Fibroblast of gingiva (primary cell): ENCODE results near the gene RPL35.
"Not testable (repeated sequence)": the region's sequence is repeated elsewhere in the genome, so short reads cannot be mapped to it uniquely, and the experiment has no call there.

Source experiments
- DNase-seq: peaks from one replicate; pipeline ENCODE4 v3.0.0-alpha.2; 2011; ENCODE audit warnings: low read depth

Gene RPL35

DNA sequence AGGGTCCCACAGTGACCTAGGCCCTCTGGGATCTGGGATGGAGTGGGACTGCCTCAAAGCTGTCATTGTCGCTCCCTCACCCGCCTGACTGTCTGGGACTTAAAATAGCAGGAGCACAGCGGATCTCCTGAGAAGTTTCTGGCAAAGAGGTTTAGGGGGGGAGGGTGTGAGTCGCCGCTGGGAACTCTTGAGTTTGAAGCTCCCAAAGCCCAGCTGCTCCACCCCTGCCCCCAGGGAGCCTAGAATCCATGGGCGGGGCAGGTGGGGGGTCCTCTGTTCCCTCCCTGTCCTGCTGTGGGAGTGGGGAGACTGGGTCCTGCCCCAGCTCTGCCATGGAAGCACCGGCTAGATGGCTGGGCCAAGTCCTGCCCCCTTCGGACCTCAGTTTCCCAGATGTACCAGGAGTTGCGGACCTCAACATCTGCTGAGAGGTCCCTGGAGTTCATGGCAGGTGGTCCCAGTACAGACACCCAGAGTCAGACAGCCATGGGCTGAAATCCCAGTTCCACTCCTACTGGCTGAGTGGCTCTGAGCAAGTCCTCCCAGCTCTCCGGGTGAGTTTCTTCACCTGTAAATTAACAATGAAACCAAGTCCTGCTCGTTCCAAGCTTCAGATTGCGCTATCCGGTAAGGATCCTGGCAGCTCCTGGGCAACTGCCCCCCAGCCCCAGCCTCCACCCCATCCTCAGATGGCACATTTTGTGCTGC is 9.5 kb downstream of the RPL35 start:
- DNase-seq: no peak

DNA sequence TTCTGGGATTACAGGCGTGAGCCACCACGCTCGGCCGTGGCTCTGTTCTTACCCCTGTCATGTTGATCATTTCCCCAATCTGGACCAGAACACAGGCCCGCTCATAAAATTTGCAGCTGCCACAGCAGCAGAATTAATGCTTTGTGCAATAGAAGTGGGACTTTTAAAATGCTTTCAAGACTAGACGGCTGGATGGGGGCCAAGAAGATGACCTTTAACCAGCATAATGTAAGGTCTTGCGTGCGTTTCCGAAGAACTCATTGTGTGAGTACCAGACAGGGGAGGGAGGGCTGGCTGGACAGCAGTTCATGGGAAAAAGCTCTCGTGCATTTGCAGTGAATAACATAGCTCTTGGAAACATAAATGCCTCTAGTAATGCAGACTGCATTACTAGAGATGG is 12.0 kb downstream of the RPL35 start:
- DNase-seq: peak; percentile 50

DNA sequence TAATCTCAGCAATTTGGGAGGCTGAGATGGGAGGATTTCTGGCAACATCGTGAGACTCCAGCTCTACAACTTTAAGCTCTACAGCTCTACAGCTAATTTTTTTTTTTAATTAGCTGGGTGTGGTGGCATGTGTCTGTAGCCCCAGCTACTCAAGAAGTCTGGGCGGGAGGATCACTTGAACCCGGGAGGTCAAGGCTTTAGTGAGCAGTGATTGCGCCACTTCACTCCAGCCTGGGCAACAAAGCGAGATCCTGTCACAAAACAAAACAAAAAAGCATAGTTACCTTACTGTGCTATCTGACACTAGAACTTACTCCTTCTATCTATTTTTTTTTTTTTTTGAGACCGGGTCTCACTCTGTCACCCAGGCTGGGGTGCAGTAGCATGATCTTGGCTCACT is 14.8 kb downstream of the RPL35 start:
- no peak for DNase-seq

- not testable (repeated sequence) for DNase-seq
These were observed 15.3 kb downstream of the RPL35 start for GRCh38 chr9:124846467-124846866.

DNA sequence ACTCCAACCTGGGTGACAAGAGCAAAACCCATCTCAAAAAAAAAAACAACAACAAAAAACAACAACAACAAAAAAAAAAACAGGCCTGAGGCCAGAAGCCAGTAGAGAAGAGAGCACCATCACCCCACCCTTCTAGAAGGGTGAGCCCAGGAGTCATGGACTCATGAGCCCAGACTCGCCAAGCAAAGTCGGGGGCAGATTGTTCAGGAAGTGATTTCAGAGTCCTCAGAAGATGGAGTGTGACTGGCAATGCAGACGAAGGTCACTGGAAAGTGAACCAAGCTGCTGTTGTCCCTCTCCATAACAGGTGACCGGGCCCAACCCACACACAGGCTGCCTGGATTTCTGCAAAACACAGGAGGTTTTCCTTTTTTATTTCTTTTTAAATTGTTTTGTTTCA is 17.5 kb downstream of the RPL35 start:
- DNase-seq: no peak

- no peak for DNase-seq
These were observed 18.2 kb downstream of the RPL35 start for GRCh38 chr9:124843456-124844034.

DNA sequence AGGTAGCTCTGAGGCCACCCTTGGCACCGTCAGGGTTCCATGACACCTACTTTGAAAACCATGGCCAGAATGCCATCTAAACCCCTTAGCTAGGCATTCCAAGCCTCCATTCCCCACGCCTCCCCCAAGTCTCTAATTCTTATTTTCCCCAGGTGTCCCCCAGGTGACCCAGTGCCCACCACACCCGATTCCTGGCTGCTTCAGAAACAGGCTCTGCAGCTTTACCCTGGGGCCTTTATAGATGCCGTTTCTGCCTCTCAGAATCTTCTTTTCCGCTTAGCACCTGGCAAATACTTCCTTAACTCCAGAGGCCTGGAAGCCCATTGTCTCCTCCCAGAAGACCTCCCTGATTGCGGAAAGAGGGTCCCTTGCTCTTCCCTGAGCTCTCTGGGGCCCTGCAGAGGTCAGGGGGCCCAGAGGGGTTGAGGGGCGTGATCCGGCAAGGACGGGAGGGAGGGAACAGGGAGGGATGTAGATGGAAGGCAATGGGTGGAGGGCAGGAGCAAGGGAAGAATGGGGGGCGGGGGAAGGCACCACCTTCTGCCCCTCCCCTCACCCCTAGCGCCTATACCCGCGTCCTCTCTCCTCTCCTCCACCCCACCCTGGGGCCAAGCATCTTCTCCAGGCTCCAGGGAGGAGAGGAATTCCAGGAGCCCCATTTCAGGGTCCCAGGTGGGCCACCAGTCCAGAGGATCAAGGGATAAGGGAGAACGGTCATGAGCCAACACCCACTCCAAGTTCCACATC is 20.5 kb downstream of the RPL35 start:
- no peak for DNase-seq

GRCh38 chr9:124840300-124840833 is 21.4 kb downstream of the RPL35 start:
- DNase-seq: no peak

GRCh38 chr9:124839612-124840299 is 22.0 kb downstream of the RPL35 start:
- DNase-seq: no peak

DNA sequence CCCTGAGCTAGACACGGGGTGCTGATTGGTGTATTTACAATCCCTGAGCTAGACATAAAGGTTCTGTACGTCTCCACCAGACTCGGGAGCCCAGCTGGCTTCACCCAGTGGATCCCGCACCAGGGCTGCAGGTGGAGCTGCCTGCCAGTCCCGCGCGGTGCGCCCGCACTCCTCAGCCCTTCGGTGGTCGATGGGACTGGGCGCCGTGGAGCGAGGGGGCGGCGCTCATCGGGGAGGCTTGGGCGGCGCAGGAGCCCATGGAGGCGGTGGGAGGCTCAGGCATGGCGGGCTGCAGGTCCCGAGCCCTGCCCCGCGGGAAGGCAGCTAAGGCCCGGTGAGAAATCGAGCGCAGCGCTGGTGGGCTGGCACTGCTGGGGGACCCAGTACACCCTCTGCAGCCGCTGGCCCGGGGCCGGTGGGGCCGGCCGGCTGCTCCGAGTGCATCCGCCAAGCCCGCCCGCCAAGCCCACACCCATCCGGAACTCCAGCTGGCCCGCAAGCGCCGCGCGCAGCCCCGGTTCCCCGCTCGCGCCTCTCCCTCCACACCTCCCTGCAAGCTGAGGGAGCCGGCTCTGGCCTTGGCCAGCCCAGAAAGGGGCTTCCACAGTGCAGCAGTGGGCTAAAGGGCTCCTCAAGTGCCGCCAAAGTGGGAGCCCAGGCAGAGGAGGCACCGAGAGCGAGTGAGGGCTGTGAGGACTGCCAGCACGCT is 23.0 kb downstream of the RPL35 start:
- DNase-seq: not testable (repeated sequence)

GRCh38 chr9:124838132-124838531 is 23.6 kb downstream of the RPL35 start:
- DNase-seq: not testable (repeated sequence)

GRCh38 chr9:124835026-124835557 is 26.7 kb downstream of the RPL35 start:
- peak; percentile 36 for DNase-seq

DNA sequence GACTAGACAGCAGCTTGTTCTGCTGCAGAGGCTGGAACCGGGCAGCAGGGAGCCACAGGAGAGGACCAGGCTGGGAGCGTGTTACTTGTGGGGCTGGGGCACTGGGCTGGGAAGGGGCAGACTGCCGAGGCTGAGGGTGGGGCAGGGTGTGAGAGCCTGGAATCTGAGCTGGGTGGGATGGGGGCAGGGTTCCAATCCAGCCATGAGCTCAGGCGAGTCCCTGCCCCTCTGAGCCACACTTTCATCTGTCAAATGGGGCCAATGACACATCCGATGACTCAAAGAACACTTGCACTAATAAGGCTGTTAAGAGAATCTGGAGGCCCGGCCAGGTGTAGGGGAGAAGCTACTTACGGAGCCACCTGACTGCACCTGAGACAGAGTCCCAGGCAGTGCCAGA is 27.2 kb downstream of the RPL35 start:
- no peak for DNase-seq

GRCh38 chr9:124831642-124832364 is 30.0 kb downstream of the RPL35 start:
- DNase-seq: no peak

DNA sequence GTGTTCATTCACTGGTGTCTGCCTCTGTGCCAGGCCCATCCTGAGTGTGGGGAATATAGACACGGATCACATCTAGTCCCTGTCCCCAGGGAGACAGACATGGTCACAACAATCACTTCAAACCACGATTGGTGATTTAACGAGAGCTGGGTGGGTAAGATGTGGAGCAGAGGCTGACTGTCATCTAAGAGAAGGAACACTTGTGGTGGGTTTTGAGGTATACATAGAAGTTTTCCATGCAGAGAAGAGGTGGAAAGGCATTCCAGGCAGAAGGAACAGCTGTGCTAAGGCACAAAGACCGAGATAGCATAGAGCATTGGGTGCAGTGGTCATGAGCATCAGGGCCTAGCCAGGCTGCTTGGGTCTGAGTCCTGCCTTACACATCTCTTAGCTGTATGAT is 31.2 kb downstream of the RPL35 start:
- DNase-seq: no peak

DNA sequence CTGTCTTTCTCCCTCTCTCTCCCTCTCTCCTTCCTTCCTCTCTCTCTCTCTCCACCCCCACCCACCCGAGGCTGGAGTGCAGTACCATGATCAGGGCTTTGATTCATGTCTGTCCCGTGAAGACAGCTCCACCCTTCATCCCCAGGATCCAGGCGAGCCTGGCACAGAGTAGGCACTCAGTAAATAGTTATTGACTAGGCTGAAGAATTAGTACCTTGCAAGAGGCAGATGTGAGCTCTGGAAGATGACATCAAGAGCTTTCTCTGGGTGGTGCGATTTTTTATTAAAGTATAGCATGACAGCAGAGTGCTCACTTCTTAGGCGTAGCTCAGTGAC is 32.5 kb downstream of the RPL35 start:
- DNase-seq: no peak

DNA sequence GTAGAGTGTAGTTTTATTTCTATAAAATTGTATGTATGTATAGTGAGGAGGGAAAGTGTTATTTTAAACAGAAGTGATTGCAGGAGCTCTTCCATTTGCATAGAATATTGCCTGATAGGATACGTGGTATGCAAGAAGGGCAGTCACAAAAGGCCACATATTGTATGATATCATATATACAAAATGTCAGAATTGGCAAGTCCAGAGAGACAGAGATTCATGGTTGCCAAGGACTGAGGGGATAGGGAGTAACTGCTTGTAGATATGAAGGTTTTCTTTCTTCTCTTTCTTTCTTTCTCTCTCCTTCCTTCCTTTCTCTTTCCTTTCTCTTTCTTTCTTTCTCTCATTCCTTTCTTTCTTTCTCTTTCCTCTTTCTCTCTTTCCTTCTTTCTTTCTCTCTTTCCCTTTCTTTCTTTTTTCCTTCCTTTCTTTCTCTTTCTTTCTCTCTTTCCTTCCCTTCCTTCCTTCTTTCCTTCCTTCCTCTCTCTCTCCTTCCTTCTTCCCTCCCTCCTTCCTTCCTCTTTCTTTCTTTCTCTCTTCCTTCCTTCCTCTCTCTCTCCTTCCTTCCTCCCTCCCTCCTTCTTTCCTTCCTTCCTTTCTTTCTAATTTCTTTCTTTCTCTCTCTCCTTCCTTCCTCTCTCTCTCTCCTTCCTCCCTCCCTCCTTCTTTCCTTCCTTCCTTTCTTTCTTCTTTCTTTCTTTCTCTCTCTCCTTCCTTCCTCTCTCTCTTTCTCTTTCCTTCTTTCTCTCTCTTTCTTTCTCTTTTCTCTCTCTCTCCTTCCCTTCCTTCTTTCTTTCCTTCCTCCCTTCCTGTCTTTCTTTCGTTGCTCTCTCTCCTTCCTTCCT is 33.0 kb downstream of the RPL35 start:
- DNase-seq: no peak

GRCh38 chr9:124820698-124821623 is 40.8 kb downstream of the RPL35 start:
- DNase-seq: no peak
